Measurements from ENCODE around the gene KCNQ5.
"Not testable (repeated sequence)": the region's sequence is repeated elsewhere in the genome, so short reads cannot be mapped to it uniquely, and the experiment has no call there.

Gene KCNQ5

DNA sequence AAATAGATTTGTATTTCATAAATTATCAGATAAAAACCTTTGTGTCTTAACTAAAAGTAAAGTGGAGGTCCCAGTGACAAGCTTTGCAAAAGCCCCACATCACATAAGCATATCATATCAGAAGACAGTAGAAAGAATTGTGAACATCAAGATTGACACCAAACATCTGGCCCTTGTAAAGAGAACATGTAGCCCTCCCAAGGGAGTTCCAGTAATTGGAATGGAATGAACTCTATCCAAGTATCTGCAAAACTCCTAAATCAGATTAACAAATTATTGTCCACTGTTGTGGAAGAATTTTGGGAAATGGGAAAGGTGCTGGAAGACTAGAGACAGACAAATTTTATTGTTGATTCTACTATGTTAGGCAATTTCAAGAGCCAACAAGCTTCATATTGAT lies 268.8 kb downstream of the KCNQ5 start:
- no peaks in the 10 kb centered on the region for H3K27me3 Mint-ChIP-seq
- H3K4me3 Mint-ChIP-seq: no peak overlapping the region
- ATAC-seq (no peak), DNase-seq (no peak)
- peaks cover 5% of the 10 kb centered on the region for H3K4me1 Mint-ChIP-seq
- H3K27ac Mint-ChIP-seq: no peak overlapping the region
- H3K9me3 Mint-ChIP-seq: peaks cover 8 to 16% of the 10 kb centered on the region in 2 donors

DNA sequence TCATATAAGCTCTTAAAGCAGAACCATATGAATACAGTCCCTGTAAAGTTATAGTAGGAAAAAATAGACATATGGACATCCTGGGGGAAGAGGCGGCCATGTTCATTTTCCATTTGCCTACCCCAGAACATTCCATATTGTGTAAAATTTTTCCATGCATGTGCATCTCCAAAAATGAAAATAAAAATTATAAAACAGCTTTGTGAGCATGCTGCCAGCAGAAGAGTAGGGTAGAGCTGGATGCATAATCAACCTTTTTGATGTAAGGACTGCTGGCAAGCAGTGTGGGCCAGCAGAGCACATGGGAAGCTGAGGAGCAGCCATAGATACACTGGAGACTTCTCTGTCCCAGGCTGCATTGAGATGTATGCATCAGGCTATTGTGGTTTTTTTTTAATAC lies 271.0 kb downstream of the KCNQ5 start:
- peaks cover 6 to 13% of the 10 kb centered on the region in 2 donors for H3K9me3 Mint-ChIP-seq
- ATAC-seq (no peak), DNase-seq (no peak)
- no peaks in the 10 kb centered on the region for H3K27me3 Mint-ChIP-seq
- H3K4me3 Mint-ChIP-seq: no peak overlapping the region
- peaks cover 5% of the 10 kb centered on the region for H3K4me1 Mint-ChIP-seq
- no peak overlapping the region for H3K27ac Mint-ChIP-seq

DNA sequence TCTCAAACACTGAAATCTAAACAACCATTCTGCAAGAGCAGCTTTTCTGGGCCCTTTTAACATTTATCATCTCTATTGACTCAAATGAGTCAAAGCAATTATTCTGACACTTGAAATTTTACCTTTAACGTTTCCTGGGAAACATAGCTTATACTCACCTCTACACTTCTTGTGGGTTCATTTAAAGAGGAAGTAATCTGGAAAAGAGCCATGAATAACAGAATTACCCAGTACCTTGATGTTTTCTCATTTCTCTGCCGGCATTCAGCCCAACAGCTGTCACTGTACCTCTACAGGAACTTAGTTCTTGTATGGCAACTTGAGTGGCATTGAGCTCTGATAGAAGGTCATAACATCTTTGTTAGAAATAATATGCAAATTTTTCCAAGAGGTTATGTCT lies 272.2 kb downstream of the KCNQ5 start:
- H3K9me3 Mint-ChIP-seq: peaks cover 8 to 21% of the 10 kb centered on the region in 2 donors
- ATAC-seq: no peak
- H3K27ac Mint-ChIP-seq: no peak overlapping the region
- DNase-seq: no peak
- peaks cover 5% of the 10 kb centered on the region for H3K4me1 Mint-ChIP-seq
- no peak overlapping the region for H3K4me3 Mint-ChIP-seq
- no peaks in the 10 kb centered on the region for H3K27me3 Mint-ChIP-seq

DNA sequence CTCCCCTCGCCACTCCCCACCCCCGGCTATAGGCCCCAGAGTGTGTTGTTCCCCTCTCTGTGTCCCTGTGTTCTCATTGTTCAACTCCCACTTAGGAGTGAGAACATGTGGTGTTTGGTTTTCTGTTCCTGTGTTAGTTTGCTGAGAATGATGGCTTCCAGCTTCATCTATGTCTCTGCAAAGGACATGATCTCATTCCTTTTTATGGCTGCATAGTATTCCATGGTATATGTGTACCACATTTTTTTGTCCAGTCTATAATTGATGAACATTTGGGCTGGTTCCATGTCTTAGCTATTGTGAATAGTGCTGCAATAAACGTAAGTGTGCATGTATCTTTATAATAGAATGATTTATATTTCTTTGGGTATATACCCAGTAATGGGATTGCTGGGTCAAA lies 276.4 kb downstream of the KCNQ5 start:
- not testable (repeated sequence) for H3K4me3 Mint-ChIP-seq, H3K27me3 Mint-ChIP-seq, ATAC-seq, H3K27ac Mint-ChIP-seq, H3K4me1 Mint-ChIP-seq, DNase-seq
- H3K9me3 Mint-ChIP-seq: peaks cover 23 to 33% of the 10 kb centered on the region in 2 donors

DNA sequence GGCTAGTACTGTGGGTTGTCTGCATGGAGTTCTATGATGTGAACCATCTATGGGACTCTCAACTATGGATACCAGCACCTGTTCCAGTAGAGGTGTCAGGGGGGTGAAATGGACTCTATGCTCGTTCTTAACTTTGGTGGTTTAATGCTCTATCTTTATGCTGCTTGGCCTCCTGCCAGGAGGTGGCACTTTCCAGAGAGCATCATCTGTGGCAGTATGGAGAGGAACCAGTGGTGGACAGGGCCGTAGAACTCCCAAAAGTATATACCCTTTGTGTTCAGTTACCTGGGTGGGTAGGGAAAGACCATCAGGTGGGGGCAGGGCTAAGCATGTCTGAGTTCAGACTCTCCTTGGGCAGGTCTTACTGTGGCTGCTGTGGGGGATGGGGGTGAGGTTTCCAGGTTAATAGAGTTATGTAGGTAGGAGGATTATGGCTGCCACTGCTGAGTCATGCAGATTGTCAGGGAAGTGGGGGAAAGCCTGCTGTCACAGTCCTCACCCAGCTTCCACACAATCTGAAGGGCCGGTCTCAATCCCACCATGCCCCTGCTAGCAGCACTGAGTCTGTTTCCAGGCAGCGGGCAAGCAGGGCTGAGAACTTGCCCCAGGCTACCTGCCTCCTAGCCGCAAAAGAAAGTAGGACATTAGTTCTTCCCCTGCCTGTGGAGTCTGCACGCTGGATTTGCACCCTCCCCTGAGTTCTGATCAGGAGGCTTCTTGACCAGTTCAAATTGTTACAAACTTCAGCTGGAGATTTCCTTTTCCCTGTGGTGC lies 284.0 kb downstream of the KCNQ5 start:
- ATAC-seq (no peak), DNase-seq (no peak)
- Mint-ChIP-seq H3K4me1 (peaks cover 37% of the 10 kb centered on the region), H3K9me3 (peaks cover 9 to 23% of the 10 kb centered on the region in 2 donors), H3K27me3 (no peaks in the 10 kb centered on the region), H3K4me3 (no peak overlapping the region), H3K27ac (peak overlapping the region in 1 of 2 donors; percentile 23)

DNA sequence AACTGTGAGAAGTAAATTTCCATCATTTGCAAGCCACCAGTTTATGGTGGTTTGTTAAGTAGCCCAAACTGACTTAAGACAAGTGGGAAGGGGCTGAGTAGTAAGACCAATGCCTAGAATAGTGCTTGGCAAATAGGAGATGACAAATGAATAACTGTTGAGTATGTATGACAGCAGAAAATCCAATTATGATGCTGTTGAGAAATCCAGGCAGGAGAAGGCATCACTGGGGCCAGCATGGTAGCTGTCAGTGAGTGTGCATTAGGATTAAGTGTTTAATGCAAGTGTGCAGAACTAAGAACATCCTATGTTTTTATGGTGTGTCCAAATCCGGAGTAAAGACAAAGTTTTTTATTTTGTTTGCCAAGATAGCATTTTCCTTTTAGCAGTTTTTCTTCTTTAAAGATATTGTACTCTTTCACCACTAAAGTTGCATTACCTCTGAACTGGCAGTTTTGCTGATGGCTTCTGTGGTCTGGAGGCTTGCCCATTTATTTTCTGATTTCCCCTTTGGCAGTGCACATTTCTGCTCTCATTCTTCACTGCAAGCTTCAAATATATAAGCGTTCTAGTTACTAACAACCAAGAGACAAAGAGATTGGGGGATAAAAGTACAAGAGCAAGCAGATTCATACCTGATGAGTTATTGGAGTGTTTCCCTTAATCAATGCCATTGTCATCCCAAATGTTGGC lies 289.7 kb downstream of the KCNQ5 start:
- ATAC-seq (no peak), DNase-seq (no peak)
- Mint-ChIP-seq H3K4me3 (no peak overlapping the region), H3K9me3 (no peaks in the 10 kb centered on the region), H3K4me1 (peaks cover 34% of the 10 kb centered on the region), H3K27me3 (no peaks in the 10 kb centered on the region), H3K27ac (no peak overlapping the region)

DNA sequence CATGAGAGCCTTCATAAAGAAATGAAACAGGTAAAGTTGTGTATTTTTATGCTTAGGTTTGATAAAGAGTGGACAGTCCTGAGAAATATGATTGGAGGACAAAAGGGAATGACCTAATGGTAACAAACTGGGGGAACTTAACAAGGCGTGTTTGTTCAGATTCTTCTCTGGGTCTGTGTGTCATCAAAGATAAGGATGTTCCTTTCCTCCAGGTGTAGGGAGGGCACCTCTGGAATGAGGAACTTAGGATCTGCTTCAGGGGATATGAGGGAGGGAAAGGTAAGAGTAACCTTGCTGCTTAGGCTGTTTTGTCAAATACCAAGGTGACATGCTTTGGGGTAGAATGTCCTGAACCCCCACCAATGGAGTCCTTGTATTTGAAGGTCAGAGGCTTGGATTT lies 291.9 kb downstream of the KCNQ5 start:
- H3K27ac Mint-ChIP-seq: peak overlapping the region; percentile 26 to 44
- no peak overlapping the region for H3K4me3 Mint-ChIP-seq
- no peak for ATAC-seq
- no peaks in the 10 kb centered on the region for H3K27me3 Mint-ChIP-seq
- DNase-seq: no peak
- H3K4me1 Mint-ChIP-seq: peaks cover 26% of the 10 kb centered on the region
- no peaks in the 10 kb centered on the region for H3K9me3 Mint-ChIP-seq

DNA sequence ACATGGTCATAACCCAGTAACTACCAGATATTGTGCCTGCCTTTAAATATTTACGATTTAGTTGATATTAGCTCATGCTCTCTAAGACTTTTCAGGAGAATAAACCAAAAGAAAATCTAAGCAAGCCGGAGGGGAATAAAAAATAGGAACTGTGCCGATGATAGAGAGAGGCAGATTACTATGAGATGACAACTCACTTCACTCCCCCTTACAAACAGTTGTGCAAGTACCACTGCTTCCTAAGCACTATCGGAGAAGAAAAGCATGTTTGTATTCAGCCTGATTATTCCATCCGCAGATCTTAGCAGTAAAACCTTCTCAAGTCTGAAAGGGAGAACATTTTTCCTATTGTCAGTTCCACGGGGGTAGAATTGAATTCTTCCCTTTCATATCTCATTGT lies 294.4 kb downstream of the KCNQ5 start:
- H3K27me3 Mint-ChIP-seq: no peaks in the 10 kb centered on the region
- H3K9me3 Mint-ChIP-seq: no peaks in the 10 kb centered on the region
- no peak overlapping the region for H3K4me3 Mint-ChIP-seq
- DNase-seq: no peak
- H3K4me1 Mint-ChIP-seq: peaks cover 13% of the 10 kb centered on the region
- no peak for ATAC-seq
- H3K27ac Mint-ChIP-seq: no peak overlapping the region

DNA sequence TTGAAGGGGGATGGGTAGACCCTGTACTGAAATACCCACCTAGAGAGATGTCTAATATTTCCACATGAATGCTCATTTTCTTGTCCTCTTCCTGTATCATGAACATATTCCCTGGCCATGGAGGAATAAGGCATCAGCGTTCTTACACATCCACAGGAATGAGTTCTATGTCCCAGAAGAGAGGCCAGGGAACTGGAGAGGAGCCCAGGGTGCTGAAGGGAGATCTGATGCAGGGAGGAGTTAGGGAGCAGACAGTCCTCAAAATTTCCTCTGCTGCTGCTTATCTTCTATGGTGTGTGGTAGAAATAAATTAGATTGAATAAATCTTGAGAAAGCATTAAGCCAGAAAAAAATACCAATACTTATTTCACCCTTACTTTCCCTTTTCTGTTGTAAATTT lies 295.0 kb downstream of the KCNQ5 start:
- ATAC-seq: no peak
- no peaks in the 10 kb centered on the region for H3K9me3 Mint-ChIP-seq
- H3K4me1 Mint-ChIP-seq: peaks cover 7% of the 10 kb centered on the region
- DNase-seq: no peak
- no peaks in the 10 kb centered on the region for H3K27me3 Mint-ChIP-seq
- H3K27ac Mint-ChIP-seq: peak overlapping the region in 1 of 2 donors; percentile 27
- H3K4me3 Mint-ChIP-seq: no peak overlapping the region

DNA sequence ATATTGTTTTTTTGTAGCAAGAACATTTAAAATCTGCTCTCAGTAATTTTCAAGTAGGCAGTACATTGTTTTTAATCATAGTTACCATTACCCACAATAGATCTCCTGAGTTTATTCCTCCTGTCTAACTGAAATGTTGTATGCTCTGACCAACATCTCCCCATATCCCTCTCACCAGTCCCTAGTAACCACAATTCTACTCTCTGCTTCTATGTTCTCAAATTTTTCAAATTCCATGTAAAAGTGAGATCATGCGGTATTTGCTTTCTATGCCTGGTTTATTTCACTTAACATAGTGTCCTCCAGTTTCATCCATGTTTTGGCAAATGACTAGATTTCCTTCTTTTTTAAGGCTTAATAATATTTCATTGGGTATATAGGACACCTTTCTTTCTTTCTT lies 300.5 kb downstream of the KCNQ5 start:
- no peak for ATAC-seq
- Mint-ChIP-seq H3K27ac (no peak overlapping the region), H3K4me3 (no peak overlapping the region), H3K4me1 (no peaks in the 10 kb centered on the region), H3K9me3 (no peaks in the 10 kb centered on the region), H3K27me3 (no peaks in the 10 kb centered on the region)
- DNase-seq: no peak

DNA sequence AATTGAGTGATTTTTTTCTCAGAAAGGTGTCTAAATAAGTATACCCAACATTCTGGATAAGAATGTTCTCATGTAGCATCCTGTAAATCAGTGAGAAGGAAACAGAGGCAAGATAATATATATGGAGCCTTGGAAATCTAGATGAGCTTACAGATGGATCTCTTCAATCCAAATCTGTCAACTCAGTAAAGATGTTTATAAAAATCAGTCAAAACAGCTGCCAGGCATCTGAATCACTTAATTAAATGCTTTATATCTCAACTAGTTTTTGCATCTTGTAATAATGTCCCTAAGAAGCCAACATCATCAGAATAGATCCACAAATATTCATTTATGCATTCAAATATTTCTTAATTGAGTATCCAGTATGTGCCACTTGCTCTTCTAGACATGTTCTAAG lies 303.3 kb downstream of the KCNQ5 start:
- Mint-ChIP-seq H3K4me1 (no peaks in the 10 kb centered on the region), H3K9me3 (no peaks in the 10 kb centered on the region), H3K27me3 (no peaks in the 10 kb centered on the region), H3K4me3 (no peak overlapping the region), H3K27ac (no peak overlapping the region)
- DNase-seq: no peak
- ATAC-seq: no peak

DNA sequence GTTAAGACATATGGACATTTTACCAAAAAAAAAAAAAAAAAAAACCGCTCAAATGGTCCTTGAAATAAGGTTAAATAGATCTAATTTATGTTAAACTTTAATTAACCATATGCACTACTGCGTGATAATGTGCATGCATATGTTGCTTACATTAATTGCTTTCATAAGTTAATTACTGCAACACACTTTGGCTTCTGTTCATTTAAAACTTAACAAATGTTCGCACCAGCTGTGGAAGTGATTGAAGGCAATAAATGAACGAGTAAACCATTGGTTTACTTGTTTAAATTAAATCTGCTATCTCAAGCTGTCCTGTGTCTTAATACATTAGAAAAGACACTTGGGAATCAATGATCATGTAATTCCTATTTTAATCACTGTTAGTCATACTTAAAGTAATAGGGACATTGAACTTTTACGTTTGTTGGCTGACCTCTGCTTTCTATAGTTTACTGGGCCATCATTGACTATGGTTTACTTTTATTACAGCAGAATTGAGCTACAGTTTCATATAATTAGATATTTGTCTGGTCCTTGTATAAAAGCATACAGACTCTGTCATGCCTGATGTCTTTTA lies 308.8 kb downstream of the KCNQ5 start:
- ATAC-seq (no peak), DNase-seq (no peak)
- Mint-ChIP-seq H3K4me1 (no peaks in the 10 kb centered on the region), H3K4me3 (no peak overlapping the region), H3K27me3 (no peaks in the 10 kb centered on the region), H3K27ac (no peak overlapping the region), H3K9me3 (no peaks in the 10 kb centered on the region)

DNA sequence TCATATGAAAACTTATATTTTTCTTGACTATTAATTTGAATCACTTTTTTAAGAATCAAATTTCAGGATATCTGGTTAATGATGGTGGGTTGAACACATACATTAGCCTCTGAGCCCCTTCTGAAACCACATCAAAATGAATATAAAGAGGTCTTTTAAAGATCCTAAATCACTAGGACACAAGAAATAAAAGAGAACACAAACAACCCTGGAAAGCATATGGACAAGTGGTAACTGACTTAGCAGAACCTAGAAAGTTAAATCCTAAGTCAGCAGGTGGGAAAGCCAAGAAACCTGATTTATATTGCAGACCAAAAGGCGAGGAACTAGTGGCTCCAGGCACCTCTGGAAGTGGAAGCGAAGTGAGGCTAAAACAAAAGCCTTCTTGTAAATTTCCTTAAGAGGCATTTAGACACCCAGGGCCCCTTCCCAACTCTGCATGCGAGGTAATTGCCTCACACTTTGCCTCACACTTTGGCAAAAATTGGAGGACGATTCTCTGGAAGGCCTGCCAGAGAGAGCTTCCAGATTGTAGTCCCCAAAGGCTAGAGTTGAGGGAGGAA lies 309.5 kb downstream of the KCNQ5 start:
- ATAC-seq: no peak
- Mint-ChIP-seq H3K27me3 (no peaks in the 10 kb centered on the region), H3K9me3 (no peaks in the 10 kb centered on the region), H3K4me1 (peaks cover 5% of the 10 kb centered on the region), H3K4me3 (no peak overlapping the region), H3K27ac (no peak overlapping the region)
- no peak for DNase-seq

DNA sequence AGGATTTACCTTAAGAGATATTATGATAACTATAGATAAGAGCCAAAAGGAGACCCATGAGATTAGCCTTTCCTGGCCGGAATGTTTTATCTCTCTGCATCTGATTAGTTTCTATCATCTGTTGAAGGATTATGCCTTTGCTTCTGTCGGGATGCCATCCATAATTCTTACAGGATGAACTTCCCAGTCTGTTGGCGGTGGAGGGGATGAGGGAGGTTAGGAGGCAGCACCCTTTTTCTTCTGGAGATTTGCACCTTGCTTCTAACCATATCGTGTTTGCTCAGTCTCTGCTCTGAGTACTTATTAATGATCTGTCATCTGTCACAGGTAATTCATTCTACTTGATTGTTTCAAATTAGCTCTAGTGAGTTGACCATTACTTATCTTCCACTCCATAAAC lies 311.4 kb downstream of the KCNQ5 start:
- H3K4me1 Mint-ChIP-seq: peaks cover 10% of the 10 kb centered on the region
- ATAC-seq (no peak), DNase-seq (no peak)
- no peak overlapping the region for H3K27ac Mint-ChIP-seq
- H3K27me3 Mint-ChIP-seq: no peaks in the 10 kb centered on the region
- no peaks in the 10 kb centered on the region for H3K9me3 Mint-ChIP-seq
- H3K4me3 Mint-ChIP-seq: no peak overlapping the region

DNA sequence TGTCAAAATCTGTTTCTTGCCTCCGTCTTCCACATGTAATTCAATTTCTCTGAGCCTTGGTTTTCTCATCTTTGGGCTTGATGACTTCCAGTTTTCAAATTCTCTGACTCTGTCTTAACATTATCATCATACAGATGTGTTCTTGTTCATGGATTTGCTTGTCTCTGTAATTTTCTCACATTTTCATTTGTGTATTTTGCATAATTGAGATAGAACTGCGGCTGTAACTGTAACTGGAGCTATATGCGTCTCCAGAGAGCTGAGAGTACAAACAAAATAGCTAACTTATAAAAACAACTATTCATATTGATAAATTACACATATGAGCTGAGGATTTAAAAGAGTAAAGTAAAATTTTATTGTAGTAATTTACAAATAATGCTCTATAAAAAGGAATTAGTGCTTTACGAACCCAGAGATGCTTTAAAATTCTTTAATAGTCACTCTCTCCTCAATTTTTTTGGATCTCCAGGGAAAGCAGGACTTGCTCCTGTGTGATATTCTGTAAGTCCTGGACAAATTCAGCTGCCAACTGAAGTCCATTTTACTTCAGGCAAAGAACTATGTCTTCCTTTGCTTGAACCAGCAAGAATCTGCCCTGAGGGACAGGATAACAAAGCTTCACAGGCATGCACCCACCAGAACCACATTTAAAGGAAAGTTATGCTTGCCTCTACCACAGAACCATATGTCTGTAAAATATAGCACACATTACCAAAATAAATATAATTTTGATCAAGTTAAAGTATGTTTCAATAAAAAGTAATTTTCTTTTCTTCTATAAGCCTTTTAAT lies 315.1 kb downstream of the KCNQ5 start:
- DNase-seq (no peak), ATAC-seq (no peak)
- Mint-ChIP-seq H3K4me1 (peaks cover 10% of the 10 kb centered on the region), H3K4me3 (no peak overlapping the region), H3K9me3 (no peaks in the 10 kb centered on the region), H3K27me3 (no peaks in the 10 kb centered on the region), H3K27ac (peak overlapping the region in 1 of 2 donors; percentile 72)

All from stimulated activated naive CD8-positive, alpha-beta T cell treated with anti-CD3 and anti-CD28 coated beads, Interleukin-15, amount 100 ng/mL, for 72 hours (primary cell).